ENCODE data around the gene EFCAB9.

The EFCAB9 gene

GRCh38 chr5:172213126-172213525, 19.2 kb downstream of the EFCAB9 start:
- DNase-seq (ENCODE audit: low read depth in 2 of 2), result no peak
- no peak for TF ChIP-seq CTCF (IDR thresholded peaks at IDR 0.05; ENCODE audit: low read depth, low read length)
- no peak overlapping the region for H3K4me3 ChIP-seq (replicated peaks in 1 of 2; ENCODE audit: low read depth in 2 of 2, low read length in 2 of 2)

- no peak for TF ChIP-seq CTCF (IDR thresholded peaks at IDR 0.05; ENCODE audit: low read depth, low read length)
- DNase-seq (ENCODE audit: low read depth in 2 of 2), result peak in 1 of 2 donors; percentile 19
- H3K4me3 ChIP-seq (replicated peaks in 1 of 2; ENCODE audit: low read depth in 2 of 2, low read length in 2 of 2), result no peak overlapping the region
Measured at GRCh38 chr5:172216345-172216744, 22.4 kb downstream of the EFCAB9 start.

GRCh38 chr5:172219296-172219695, 25.3 kb downstream of the EFCAB9 start:
- DNase-seq (ENCODE audit: low read depth in 2 of 2), result no peak
- no peak overlapping the region for H3K4me3 ChIP-seq (replicated peaks in 1 of 2; ENCODE audit: low read depth in 2 of 2, low read length in 2 of 2)
- TF ChIP-seq CTCF (IDR thresholded peaks at IDR 0.05; ENCODE audit: low read depth, low read length), result no peak

DNA sequence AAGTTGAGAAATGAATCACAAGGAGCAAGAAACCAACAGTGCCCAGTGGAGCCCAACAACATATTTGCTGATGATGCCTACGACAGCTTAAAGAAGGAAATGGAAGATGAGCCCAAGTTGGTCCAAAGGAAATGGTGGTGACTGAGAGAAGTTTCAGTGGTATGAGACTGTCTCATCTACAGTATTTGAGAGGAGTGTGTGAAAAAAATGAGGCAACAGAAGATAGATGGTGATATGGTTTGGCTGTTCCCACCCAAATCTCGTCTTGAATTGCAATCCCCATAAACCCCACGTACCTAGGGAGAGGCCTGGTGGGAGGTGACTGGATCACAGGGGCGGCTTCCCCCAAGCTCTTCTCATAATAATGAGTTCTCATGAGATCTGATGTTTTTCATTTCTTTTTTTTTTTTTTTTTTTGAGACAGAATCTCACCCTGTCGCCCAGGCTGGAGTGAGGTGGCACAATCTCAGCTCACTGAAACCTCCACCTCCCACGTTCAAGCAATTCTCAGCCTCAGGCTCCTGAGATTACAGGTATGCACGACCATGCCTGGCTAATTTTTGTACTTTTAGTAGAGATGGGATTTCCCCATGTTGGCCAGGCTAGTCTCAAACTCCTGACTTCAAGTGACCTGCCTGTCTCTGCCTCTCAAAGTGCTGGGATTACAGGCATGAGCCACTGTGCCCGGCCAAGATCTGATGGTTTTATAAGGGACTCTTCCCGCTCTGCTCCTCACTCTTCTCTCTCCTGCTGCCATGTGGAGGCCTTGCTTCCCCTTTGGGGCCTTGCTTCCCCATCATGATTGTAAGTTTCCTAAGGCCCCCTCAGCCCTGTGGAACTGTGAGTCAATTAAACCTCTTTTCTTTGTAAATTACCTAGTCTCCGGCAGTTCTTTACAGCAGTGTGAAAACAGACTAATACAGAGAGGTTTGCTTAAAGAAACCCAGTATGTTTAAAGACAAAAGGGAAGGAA, 30.2 kb downstream of the EFCAB9 start:
- no peak for TF ChIP-seq CTCF (IDR thresholded peaks at IDR 0.05; ENCODE audit: low read depth, low read length)
- H3K4me3 ChIP-seq (replicated peaks in 1 of 2; ENCODE audit: low read depth in 2 of 2, low read length in 2 of 2), result no peak overlapping the region
- DNase-seq (ENCODE audit: low read depth in 2 of 2), result no peak

- TF ChIP-seq CTCF (IDR thresholded peaks at IDR 0.05; ENCODE audit: low read depth, low read length), result no peak
- no peak overlapping the region for H3K4me3 ChIP-seq (replicated peaks in 1 of 2; ENCODE audit: low read depth in 2 of 2, low read length in 2 of 2)
- DNase-seq (ENCODE audit: low read depth in 2 of 2), result no peak
Measured at GRCh38 chr5:172224996-172225395, 31.0 kb downstream of the EFCAB9 start.

DNA sequence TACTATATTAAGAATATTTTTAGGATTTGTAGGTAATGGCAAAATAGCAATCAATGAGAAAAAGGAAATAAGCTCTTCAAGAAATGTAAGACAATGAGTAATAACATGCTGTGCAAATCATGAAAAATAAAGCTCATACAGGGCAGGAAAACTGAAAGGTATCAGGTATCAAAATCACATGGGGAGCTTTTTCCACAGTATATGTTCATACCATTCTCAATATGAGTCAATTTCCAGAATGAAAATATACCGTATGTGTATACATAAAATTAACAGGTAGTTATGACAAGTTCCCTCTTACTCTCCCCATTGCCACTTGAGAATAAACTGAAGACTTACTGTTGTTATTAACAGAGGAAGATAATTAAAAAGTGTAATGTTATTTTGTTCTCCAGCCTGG, 35.9 kb downstream of the EFCAB9 start:
- H3K4me3 ChIP-seq (replicated peaks in 1 of 2; ENCODE audit: low read depth in 2 of 2, low read length in 2 of 2), result no peak overlapping the region
- no peak for DNase-seq (ENCODE audit: low read depth in 2 of 2)

More for the DNA sequence above, 35.9 kb downstream of the EFCAB9 start:
- no peak for TF ChIP-seq CTCF (IDR thresholded peaks at IDR 0.05; ENCODE audit: low read depth, low read length)

Measured in cardiac fibroblast (primary cell).